GM21825 (cell line): ENCODE data around the gene PBRM1.
"Not testable (repeated sequence)": the region's sequence is repeated elsewhere in the genome, so short reads cannot be mapped to it uniquely, and the experiment has no call there.

Experiments used
- ATAC-seq: cut with Tn5 transposase; IDR thresholded peaks from one replicate; pipeline ENCODE4 v1.9.1; 2021; ENCODE audit warnings: mild to moderate bottlenecking, moderate library complexity; ENCODE audit not compliant: unreplicated experiment

Gene PBRM1

GRCh38 chr3:52537165-52537620, 148.5 kb downstream of the PBRM1 start:
- ATAC-seq, result no peak

DNA sequence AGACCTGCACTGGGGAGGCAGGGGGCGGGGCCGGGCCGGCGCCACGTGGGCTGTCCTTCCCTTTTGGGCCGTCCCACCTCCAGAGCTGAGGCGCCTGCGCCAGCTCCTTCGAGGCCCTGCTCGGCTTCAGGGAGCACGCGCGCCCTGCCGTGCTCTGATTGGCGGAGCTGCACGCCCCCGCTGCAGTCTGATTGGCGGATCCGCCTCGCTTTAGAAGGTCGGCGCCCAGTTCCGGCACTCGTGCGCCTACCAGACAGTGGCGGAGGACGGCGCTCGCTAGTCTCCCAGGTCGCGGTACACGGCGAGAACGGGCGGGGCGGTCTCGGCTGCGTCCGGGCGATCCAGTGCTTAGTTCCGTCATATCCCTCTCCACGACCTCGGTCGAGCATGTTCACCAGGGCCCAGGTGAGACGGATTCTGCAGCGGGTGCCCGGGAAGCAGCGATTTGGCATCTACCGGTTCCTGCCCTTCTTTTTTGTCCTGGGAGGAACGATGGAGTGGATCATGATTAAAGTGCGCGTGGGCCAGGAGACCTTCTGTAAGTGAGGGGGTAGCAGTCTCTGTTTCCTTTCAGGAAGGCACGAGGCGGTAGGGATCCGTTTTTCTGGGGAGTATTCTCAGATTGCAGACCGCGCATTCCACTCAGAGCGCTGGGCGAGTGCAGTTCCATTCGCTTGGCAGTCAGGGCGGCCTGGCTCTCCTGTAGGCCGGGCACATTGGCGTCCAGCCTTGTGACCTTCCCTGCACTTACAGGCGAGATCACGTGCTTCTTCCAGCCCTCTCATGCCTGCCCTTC, 149.1 kb downstream of the PBRM1 start, which contains the start of gene UQCC5:
UQCC5 (plus strand) TSS at position 237 of the 796 bp plus-strand sequence; CDS start at position 388, 151 bp downstream.
- ATAC-seq, result peak; percentile 86

DNA sequence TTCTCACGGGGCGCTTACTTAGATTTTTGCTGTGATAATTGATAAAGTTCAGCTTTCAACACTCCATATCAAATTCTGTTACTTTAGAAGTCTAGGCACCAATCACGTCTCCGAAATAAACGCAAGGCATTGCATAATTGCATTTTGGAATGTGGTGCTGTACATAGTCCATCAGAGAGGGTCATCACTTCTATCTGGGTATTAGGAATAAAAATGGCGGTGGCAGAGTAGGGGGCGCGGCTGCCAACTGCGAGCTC, 149.7 kb downstream of the PBRM1 start:
- ATAC-seq, result no peak

DNA sequence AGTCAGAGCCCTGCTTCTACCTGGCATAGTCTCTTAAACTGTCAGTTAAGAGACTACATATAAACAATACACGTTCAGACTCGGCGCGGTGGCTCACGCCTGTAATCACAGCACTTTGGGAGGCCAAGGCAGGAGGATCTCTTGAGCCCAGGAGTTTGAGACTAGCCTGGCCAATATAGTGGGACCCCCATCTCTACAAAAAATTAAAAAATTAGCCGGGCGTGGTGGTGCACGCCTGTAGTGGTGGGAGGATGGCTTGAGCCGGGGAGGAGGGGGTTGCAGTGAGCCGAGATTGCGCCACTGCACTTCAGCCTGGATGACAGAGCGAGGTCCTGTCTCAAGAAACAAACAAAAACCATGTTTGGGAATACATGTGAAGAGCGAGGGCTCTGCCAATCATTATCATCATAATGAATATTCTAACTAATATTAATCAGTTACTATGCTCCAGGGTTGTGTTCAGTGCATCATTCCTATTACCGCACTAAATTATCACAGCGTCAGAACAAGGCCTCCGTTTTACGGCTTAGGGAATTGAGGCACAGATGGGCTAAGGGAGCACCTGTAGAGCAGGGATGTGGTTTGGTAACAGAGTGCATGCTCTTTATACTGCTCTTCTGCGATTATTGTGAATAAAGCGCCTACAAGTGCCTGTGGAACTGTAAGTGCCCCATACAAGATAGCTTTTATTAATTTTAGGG, 150.2 kb downstream of the PBRM1 start:
- ATAC-seq, result no peak

GRCh38 chr3:52534281-52535183, 151.2 kb downstream of the PBRM1 start:
- ATAC-seq, result no peak

GRCh38 chr3:52533623-52534280, 152.0 kb downstream of the PBRM1 start, which contains the start of gene NT5DC2:
NT5DC2 (minus strand) TSS chr3:52533857; CDS start chr3:52533737, 120 bp downstream.
- peak; percentile 32 for ATAC-seq

GRCh38 chr3:52532838-52533622, 152.7 kb downstream of the PBRM1 start:
- no peak for ATAC-seq

DNA sequence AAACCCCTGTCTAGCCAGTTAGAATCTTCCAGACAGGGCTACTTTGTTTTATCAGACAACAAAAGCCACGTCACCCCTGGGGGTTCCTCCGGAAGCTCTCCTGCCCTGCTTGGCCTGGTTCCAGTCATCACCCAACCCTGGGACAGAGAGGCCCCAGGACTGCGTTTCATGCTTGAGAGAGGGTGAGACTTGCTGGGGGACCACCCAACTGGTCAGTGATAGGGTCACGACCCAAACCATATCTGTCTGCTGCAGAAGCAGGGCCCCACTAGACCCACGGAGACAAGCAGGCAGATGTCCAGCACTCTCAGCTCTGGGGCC, 153.2 kb downstream of the PBRM1 start:
- no peak for ATAC-seq

- no peak for ATAC-seq
Measured at GRCh38 chr3:52531860-52532516, 153.7 kb downstream of the PBRM1 start.

DNA sequence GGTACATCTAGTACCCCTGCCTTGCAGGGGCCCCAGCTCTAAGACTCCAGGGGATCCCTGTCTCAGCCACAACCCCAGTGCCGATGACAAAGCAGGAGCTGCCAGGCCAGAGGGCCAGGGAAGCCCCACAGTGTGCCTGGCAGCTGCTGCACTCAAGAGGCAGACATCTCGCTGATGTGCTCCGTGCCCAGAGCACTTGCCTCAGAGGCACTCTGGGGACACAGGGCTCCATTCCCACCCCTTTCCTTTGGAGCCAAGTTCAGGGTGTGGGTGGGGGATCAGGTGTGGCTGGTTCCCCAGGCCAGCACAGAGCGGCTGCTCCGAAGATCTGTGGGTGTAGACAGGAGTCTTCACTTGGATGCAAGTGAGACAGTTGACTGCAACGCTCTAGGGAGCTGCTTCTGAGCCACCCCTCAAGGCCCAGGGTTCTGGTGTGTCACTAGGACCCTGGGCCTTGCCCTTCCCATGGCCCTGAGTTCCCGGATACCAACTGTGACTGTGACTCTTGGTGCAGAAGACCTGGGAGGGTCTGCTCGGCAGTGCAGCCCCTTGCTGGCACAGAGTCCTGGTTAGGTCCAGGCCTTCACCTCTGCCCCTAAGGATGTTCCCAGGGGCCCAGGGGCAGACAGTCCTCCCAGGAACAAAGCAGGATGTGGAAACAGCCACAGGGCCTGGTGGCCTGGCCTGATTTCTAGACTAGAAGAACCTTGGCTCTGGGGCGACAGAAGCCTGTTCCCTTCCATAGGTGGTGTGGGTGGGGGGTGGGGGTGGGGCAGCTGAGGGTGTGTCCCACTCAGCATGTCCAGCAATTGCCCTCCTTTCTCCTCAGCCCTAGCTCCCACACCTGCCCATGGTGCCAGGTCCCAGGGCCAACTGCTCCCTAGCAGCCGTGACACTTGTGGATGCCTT, 154.5 kb downstream of the PBRM1 start:
- ATAC-seq, result no peak

- ATAC-seq, result no peak
Measured at GRCh38 chr3:52529376-52530333, 156.1 kb downstream of the PBRM1 start.

DNA sequence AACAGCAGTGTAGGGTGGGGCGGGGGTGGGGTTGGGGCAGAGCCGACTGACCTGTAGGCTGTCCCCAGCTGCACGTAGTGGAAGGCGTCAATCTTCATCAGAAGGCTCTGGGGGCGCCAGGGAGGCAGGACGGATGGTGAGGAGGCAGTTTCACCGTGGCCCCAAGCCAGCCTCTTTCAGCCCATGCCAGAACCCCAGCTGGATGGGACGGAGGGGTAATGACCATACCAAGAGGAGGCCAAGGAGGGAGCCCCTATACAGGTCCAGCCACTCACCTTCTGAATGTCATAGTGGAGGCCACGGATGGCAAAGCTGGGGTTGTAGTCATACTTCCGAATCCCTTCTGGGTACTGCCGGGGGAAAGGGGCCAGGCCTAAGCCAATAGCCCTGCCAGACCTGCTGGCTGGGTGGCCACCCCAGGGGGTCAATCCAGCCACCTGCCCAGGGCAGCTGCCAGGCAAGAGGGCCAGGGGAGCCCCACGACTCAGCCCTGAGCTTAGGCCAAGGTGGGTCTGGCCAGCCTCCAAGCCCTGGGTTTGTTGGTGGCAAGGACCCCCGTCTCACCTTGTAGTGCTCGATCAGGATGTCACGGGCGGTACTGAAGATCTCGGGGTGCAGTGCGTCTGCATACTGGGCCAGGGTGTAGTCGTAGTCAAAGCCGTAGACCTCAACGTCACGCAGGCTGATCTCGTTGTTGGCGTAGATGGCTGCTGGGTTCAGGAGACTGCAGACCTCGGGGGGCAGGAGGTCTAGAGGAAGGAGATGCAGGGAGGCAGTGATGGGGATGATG, 156.9 kb downstream of the PBRM1 start:
- no peak for ATAC-seq

DNA sequence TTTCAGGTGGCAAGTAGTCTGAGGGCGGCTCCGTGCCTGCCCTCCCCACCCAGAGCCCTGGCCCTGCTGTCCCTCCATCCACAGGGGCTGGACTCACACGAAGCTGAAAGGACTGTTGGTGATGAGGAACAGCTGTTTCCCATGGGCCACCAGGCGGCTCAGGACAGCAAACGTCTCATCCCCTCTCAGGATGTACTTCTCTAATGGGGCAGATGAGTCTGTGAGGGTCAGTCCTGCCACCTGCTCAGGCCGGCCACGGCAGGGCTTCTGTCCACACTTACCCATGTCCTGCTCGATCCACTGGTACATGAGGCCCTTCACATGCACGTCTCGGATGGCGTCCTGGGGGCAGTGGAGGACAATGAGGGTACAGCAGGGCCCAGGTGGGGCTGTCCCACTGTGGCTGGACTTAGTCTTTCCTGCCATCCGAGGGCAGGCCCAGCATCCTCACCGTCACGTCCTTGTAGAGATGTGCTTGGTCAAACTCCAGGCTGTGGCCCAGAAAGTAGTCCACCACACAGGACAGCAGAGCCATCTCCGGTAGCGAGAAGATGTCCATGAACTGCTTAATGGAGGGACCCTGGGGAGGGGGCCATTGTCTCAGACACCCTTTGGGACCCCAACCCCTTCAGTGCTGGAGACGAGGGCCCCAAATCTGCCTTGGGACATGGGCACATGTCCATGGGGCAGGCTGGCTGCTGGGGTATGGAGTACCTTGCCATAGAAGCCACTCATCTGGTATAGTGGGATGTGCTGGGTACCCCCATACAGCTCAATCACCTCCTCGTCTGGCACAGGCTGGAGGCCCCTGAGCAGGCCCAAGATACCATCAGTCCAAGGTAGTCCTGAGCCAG, 157.8 kb downstream of the PBRM1 start:
- no peak for ATAC-seq

- no peak for ATAC-seq
Measured at GRCh38 chr3:52527039-52527731, 158.5 kb downstream of the PBRM1 start.

DNA sequence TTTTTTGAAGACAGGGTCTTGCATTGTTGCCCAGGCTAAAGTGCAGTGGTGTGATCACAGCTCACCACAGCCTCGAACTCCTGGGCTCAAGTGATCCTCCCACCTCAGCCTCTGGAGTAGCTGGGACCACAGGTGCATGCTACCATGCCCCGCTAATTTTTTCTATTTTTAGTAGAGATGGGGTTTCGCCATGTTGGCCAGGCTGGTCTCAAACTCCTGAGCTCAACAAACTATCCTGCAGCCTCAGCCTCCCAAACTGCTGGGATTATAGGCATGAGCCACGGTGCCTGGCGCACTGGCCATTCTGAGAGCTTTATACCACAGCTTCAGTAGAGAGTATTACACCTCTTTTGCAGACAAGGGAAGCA, 159.1 kb downstream of the PBRM1 start:
- ATAC-seq, result not testable (repeated sequence)
